Stimulated activated naive CD4-positive, alpha-beta T cell treated with Interleukin-2 at 50 U/mL for 16 hours (primary cell): ENCODE results near the gene RGL2.
"Not testable (repeated sequence)": the region's sequence is repeated elsewhere in the genome, so short reads cannot be mapped to it uniquely, and the experiment has no call there.

Source experiments
- DNase-seq: peaks from one replicate; lab custom pipeline; 2025; lab: John Stamatoyannopoulos, UW

RGL2 gene

GRCh38 chr6:33298773-33299236 lies at the start of gene RGL2:
Gene RGL2, minus strand, starts transcription at chr6:33298942. Its CDS starts 332 bp downstream, at chr6:33298610.
- DNase-seq: peak; percentile 48

DNA sequence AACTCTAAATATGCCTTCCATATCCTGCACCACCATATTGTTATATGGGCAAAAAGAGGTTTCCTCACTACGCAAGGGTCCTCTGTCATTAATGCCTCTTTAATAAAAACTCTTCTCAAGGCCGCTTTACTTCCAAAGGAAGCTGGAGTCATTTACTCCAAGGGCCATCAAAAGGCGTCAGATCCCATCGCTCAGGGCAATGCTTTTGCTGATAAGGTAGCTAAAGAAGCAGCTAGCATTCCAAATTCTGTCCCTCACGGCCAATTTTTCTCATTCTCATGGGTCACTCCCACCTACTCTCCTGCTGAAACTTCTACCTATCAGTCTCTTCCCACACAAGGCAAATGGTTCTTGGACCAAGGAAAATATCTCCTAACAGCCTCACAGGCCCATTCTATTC lies 49.1 kb upstream of the RGL2 start:
- no peak for DNase-seq

- not testable (repeated sequence) for DNase-seq
Measured at GRCh38 chr6:33346972-33347371, 48.2 kb upstream of the RGL2 start.

DNA sequence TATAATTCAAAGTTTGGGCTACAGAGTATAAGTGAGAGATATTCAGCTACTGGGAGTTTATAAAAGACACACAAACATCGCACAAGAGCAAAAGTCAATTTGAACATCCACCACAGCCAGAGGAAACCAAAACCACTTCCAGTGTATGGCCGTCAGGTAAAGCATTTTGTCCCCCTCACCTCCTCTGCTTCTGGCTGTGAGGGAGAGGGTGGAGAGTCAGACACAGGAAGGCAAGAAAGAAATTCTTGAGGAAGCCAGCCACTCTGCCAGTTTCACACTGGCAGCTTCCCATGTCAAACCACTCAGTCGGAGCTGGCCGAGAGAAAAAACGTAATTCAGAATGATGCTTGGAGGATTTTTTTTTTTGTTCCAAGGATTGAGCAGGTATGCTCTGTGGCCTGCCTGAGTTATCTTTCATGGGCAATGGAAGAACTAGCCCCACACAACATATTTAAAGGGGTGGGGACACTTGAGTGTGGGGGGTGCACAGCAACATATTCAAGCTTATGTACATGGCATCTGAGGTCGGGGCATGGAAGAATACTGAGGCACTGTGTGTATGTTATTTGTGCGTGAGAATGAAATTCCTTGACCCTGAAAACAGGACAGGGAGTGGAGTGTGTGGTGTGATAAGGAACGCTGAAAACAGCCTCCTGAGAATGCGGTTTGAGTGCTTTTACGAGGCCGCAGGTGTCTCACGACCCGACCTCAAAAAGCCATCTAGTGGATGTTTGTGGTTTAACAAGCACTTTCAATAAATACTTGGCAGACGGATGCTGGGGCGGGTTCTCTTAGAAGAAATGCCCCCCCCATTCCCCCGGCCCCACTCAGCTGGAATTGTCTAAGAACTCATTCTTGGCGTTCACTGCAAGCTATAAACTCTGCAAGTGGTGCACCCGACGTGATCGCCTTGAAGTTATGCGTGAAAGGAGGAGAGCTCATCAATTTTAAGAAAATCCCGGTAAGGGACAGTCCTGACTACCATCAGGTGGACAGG lies 46.3 kb upstream of the RGL2 start:
- peak; percentile 56 for DNase-seq

DNA sequence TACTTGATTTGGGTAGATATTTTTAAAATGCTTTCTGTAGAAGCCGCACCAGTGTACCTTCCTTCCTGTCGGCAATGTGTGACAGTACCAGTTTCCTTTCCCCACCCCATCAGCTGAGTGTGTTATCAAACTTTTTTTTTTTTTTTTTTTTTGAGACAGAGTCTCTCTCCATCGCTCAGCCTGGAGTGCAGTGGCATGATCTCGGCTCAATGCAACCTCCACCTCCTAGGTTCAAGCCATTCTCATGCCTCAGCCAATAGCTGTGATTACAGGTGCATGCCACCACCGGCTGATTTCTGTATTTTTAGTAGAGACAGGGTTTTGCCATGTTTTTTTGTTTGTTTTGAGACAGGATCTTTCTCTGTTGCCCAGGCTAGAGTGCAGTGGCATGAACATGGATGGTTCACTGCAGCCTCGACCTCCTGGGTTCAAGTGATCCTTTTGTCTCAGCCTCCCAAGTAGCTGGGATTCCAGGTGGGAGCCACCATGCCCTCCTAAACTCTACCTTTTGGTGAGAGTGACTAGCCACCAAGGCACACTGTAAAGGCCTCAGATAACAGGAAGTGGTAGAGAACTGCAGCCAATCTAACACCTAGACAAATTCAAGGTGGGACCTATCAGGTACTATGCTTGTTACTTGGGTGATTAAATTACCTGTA lies 45.3 kb upstream of the RGL2 start:
- peak; percentile 44 for DNase-seq

DNA sequence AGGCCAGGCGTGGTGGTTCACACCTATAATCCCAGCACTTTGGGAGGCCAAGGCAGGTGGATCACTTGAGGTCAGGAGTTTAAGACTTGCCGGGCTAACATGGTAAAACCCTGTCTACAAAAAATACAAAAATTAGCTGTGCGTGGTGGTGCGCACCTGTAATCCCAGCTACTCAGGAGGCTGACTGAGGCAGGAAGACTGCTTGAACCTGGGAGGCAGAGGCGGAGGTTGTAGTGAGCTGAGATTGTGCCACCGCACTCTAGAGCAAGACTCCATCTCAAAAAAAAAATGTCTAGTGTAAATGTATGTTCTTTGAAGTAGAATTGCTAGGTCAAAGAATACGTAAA lies 44.8 kb upstream of the RGL2 start:
- DNase-seq: peak; percentile 25

DNA sequence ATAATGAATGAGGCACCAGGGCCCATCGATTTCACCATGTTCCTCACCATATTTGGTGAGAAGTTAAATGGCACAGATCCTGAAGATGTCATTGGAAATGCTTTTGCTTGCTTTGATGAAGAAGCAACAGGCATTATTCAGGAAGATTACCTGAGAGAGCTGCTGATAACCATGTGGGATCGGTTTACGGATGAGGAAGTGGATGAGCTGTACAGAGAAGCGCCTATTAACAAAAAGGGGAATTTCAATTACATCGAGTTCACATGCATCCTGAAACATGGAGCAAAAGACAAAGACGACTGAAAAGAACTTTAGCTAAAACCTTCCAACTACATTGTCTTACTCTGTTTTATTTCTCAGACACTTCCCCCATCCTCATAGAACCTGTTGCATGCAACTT lies 40.5 kb upstream of the RGL2 start:
- no peak for DNase-seq

DNA sequence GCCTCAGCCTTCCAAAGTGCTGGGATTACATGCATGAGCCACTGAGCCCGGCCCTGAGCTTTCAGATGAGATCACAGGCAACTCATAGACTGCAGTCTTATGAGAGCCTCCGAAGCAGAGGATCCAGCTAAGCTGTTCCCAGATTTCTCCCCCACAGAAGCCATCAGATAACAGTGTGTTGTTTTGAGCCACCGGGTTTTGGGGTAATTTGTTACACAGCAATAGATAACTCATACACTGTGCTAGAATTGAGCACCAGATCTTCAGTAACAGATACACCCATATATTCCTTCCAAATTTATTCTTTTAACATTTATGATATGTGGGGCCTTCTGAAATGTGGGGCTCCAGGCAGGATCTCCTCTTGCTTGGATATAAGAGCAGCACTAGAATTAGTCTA lies 37.8 kb upstream of the RGL2 start:
- no peak for DNase-seq

DNA sequence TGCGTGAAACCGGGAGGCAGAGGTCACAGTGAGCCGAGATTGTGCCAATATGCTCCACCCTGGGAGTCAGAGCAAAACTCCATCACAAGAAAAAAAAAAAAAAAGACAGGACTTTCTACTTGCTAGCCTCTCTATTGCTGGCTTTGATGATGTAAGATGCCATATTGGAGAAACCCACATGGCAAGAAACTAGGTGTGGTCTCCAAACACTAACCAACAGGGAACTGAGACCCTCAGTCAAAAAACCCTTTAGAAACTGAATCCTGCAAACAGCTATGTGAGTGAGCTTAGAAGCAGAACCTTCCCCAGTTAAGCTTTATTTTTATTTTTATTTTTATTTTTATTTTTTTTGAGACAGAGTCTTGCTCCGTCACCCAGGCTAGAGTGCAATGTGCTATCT lies 37.2 kb upstream of the RGL2 start:
- no peak for DNase-seq

- no peak for DNase-seq
Measured at GRCh38 chr6:33333666-33334065, 34.9 kb upstream of the RGL2 start.

DNA sequence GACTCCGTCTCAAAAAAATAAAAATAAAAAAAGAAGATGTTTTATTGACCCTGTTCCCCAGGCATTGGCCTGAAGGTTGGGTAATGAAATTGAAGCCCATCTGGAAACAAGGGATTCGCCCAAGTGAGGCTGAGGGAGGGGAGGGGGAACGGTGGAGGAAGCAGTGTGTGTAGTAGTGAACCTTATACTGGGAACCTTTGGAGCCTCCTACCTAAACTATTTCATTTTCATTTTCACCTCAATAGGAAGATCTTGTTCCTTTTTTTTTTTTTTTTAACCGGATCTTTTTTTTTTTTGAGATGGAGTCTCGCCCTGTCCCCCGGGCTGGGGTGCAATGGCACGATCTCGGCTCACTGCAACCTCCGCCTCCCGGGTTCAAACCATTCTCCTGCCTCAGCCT lies 32.0 kb upstream of the RGL2 start:
- no peak for DNase-seq

GRCh38 chr6:33329058-33329457 lies 30.3 kb upstream of the RGL2 start:
- no peak for DNase-seq

DNA sequence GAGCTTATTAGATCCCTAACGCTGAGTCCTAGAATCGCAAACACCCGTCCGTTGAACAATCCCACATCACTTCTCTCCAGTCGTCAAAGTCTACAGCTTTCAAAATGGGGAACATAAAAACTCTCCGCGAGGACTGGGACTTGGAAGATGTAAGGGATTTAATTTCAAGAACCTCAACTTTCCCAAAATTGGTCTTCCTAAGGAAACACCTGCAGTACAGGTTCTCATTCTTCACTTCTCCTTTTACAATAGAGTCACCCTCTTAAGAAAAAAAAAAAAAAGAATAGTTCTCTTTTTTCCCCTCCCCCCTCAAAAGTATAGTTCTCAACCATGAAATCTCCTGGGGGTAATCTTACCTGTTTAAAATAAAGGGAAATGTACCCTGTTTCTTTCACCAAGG lies 25.4 kb upstream of the RGL2 start:
- DNase-seq: no peak

- DNase-seq: peak; percentile 23
Measured at GRCh38 chr6:33323623-33323948, 24.8 kb upstream of the RGL2 start.

- DNase-seq: no peak
Measured at GRCh38 chr6:33321227-33321626, 22.5 kb upstream of the RGL2 start.

DNA sequence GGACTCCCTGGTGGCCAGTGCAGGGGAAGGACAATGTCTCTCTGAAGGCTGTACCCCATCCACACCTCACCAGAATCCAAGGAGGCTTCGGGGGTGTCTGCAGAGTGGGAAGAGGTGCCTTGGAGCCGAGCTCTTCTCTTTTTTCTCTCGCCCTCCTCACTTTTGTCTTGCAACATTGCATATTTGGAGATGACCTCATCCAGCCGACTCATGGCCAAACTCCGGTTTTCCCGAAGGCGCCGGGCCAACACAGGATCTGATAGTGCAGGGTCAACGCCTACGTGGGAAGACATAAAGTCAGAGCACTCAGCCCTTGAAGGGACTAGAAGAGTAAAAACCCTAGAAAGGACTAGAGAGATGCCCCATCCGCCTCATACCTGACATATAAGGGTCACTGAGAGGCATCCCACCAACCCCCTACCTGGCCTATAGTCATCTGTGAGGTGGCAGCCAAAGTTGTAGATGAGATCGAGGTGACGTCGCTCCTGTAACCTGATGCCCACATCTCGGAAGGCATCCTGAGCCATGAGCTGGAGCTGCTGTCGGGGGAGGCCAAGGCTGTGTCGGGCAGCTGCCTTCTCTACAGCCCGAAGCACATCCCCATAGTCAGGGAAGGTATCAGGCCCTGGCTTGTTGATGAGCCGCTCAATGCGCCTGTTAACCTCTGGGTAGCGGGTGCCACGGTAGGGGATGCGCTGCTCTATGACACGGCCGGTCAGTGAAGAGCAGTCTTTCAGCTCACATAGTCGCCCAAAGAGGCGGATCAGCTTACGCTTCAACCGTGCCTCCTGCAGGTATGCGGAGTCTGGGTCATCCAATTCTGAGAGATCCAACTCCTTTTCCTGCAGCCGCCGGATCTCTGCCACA lies 21.8 kb upstream of the RGL2 start:
- no peak for DNase-seq

DNA sequence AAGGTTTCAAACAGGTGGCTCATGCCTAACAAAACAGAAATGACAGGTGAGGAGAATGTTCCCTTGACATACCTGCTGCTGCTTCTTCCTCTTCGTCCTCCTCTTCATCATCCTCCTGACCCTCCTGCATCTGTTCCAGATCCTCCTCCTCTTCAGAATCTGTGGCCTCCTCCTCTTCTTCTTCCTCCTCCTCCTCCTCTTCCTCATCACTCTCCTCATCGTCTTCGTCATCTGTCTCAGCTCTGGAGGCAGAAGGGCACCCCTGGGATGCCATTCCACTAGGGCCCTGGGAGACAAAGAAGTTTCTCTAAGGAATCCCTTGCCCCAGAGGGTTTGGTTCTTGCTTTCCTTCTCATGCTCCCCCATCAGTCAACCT lies 21.2 kb upstream of the RGL2 start:
- DNase-seq: no peak

GRCh38 chr6:33318426-33319073 lies 19.8 kb upstream of the RGL2 start:
- no peak for DNase-seq

DNA sequence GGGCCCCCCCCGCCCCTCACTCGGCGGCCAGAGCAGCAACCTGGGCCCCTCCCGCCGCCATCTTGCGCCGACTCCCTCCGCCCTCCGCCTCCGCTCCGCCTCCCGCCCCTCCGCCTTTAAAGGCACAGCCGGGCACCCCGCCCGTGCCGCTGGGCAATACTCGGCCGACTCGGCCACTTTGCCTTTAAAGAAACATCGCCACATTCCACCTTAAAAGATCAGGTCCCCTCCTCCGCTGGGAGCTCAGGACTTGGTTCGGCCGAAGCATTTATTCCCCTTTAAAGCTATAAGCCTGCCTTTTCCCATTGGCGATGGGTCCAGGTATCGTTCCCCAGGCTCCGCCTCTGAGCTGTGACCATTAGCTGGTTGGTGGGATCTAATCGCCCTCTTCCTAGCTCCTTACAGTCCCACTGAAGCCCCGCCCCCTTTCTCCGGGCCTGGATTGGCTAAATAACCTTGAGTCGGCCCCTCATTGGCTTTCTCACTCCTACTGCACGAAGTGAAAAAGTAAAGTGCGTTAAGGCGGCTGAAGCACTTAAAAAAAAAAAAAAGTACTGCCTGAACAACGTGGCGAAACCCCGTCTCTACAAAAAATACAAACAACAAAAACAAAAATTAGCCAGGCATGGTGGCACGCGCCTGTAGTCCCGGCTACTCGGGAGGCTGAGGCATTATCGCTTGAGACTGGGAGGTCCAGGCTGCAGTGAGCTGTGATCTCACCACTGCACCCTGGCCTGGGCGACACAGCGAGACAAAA lies 19.1 kb upstream of the RGL2 start, which contains the start of gene ZBTB22:
ZBTB22 (minus strand) TSS at position 76 of the 757 bp plus-strand sequence. CDS start 828 bp downstream, outside the sequence.
- DNase-seq: peak; percentile 95

- DNase-seq: no peak
Measured at GRCh38 chr6:33317419-33317668, 18.6 kb upstream of the RGL2 start.
